ENCODE measurements around the gene BLOC1S4. TPM values are rescaled to one million over a fixed set of nuclear protein-coding genes. Genes with fewer than 3 reads are reported as not detected.

BLOC1S4 gene
- total RNA-seq, 1 experiment from 2014 or later, result 14.9 TPM

GRCh38 chr4:6731318-6731675 is 15.3 kb downstream of the BLOC1S4 start:
- no peak overlapping the region for H2BK15ac ChIP-seq (ENCODE audit: low read depth, low read length)
- H3K23ac ChIP-seq (ENCODE audit: insufficient read length, low read depth, low read length), result no peak overlapping the region
- H3K23me2 ChIP-seq (ENCODE audit: insufficient read length, low read depth, low read length, poor library complexity, severe bottlenecking), result no peaks in the 10 kb centered on the region
- peaks cover 15 to 21% of the 10 kb centered on the region in 2 experiments for H3K4me1 Mint-ChIP-seq
- no peak overlapping the region for H4K8ac ChIP-seq (replicated peaks; ENCODE audit: insufficient read length, low read depth, low read length)
- peaks cover 5% of the 10 kb centered on the region; the same call in 1 of the 2 replicates for H3K27me3 Mint-ChIP-seq (ENCODE audit: low read depth)
- H2BK12ac ChIP-seq (ENCODE audit: insufficient read length, low read depth, low read length), result no peak overlapping the region
- no peak overlapping the region for H3K4ac ChIP-seq (ENCODE audit: low read depth, low read length)
- H3K9me3 ChIP-seq (ENCODE audit: control insufficient read depth, low read depth, low read length), result no peaks in the 10 kb centered on the region
- no peak for TF ChIP-seq CTCF (conservative IDR thresholded peaks at IDR 0.05)
- no peak overlapping the region for H3K4me3 Mint-ChIP-seq
- DNase-seq, result no peak
- H2AFZ ChIP-seq (ENCODE audit: low read length), result no peak overlapping the region
- no peaks in the 10 kb centered on the region for H4K20me1 ChIP-seq (ENCODE audit: control insufficient read depth, insufficient read depth, insufficient read length)
- H3K79me2 ChIP-seq (ENCODE audit: insufficient read depth, low read length), result no peaks in the 10 kb centered on the region
- H2AK5ac ChIP-seq (ENCODE audit: insufficient read length, low read length), result no peak overlapping the region
- no peak overlapping the region for H3K9ac ChIP-seq (ENCODE audit: extremely low read depth, insufficient read length, low read length)
- no peak overlapping the region for H4K91ac ChIP-seq (ENCODE audit: insufficient read length, low read depth, low read length)
- no peaks in the 10 kb centered on the region for H3K9me3 Mint-ChIP-seq
- no peak overlapping the region for H3K56ac ChIP-seq (ENCODE audit: insufficient read length, low read depth, low read length)
- no peak overlapping the region for H2BK20ac ChIP-seq (ENCODE audit: low read depth, low read length, poor library complexity, severe bottlenecking)
- H3K4me2 ChIP-seq (ENCODE audit: insufficient read depth, insufficient read length, low read length), result no peak overlapping the region
- H3K18ac ChIP-seq (ENCODE audit: insufficient read length, low read depth, low read length), result no peak overlapping the region
- H3K14ac ChIP-seq (ENCODE audit: insufficient read depth, low read length), result no peak overlapping the region; the same call in 1 of the 2 replicates
- no peak overlapping the region for H2BK5ac ChIP-seq (ENCODE audit: insufficient read length, low read length)
- no peak overlapping the region for H3K27ac ChIP-seq (ENCODE audit: insufficient read length, low read depth, low read length)
- H2BK120ac ChIP-seq (ENCODE audit: low read depth, low read length, poor library complexity, severe bottlenecking), result no peak overlapping the region
- no peak overlapping the region for H3K27ac Mint-ChIP-seq
- no peaks in the 10 kb centered on the region for H3K79me1 ChIP-seq (ENCODE audit: insufficient read depth, low read depth, low read length, poor library complexity, severe bottlenecking)
- no peaks in the 10 kb centered on the region for H3K27me3 ChIP-seq (ENCODE audit: insufficient read depth, low read length)
- 0 out of 2 replicates have a peak, but pooled peaks cover 3% of the 10 kb centered on the region for H3K4me1 ChIP-seq (ENCODE audit: insufficient read depth, low read length)
- H3K36me3 Mint-ChIP-seq (ENCODE audit: insufficient read depth in 1 of 3, low read depth in 3 of 3), result no peaks in the 10 kb centered on the region
- H3T11ph ChIP-seq (ENCODE audit: low read length), result no peak overlapping the region
- no CpG with 5 or more reads among the region's 8 CpGs for WGBS (ENCODE audit: extremely low coverage, insufficient read length, low lambda C conversion rate)
- no peak overlapping the region for H4K5ac ChIP-seq (ENCODE audit: insufficient read length, low read depth, low read length)
